ENCODE data around the gene SPRED2.
A peak's percentile ranks its signal among the peaks of the same experiment; 100 is the strongest.

The SPRED2 gene, protein sequence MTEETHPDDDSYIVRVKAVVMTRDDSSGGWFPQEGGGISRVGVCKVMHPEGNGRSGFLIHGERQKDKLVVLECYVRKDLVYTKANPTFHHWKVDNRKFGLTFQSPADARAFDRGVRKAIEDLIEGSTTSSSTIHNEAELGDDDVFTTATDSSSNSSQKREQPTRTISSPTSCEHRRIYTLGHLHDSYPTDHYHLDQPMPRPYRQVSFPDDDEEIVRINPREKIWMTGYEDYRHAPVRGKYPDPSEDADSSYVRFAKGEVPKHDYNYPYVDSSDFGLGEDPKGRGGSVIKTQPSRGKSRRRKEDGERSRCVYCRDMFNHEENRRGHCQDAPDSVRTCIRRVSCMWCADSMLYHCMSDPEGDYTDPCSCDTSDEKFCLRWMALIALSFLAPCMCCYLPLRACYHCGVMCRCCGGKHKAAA

DNA sequence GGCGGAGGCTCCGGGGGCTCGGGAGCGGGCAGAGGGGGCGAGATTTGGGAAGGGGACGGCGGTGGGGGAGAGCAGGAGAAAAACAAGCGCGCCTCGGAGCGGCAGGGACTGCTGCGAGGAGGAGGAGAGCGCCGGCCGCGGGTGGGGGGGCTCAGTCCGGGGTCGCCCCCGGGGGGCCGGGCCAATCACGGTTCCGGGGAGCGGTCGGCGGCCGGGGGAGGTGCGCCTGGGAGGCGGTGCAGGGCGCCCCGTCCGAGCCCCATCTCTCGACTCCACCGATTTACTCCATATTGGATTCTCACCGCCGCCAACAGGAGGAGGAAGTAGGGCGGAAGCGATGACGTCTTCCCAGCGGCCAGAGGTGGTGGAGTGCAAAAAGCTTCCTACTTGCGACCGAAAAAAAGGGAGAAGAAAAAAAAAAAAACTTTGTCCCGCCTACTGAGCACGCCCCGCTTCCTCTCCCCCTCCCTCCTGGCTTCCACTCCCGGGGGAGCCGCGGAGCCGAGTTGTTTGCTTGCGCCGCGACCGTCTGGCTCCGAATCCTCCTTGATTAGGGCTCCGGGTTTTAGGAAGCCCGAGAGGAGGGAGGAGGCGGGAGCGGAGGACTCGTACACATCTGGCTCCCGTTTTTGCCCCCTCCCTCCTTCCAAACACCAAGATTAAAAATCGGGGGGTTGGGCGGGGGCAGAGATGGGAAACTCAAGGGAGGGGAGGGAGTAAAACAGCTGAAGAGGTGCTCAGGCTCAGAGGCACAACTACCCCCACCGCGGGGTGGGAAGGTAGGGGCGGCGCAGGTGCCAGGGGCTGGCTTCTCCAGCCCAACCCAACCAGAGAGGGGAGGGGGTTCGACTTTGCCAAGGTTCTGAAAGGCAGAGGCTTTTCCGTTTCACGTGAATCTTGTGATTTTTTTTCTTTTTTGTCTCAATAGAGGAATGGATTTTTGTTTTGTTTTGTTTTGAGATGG lies at the start of gene SPRED2:
Gene SPRED2, minus strand, starts transcription at position 373 of the 964 bp plus-strand sequence. CDS start 612 bp downstream, outside the sequence.
- DNase-seq (ENCODE audit: low read depth): peak; percentile 72

DNA sequence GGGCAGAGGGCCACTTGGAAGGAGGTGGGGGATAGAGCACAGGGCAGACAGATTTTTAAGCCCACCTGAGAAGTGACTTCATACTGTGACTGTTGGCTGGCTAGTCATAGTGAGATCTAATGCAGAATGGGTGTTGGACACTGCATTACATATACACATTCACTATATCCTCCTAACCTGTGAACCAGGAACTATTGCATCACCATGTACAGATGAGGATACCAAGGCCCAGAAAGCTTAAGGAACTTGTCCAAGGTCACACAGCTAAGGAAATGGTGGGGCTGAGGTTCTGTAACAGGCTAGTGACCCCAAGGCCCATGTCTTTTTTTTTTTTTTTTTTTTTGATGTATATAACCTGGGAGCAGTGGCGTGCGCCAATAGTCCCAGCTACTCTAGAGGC lies 49.6 kb upstream of the SPRED2 start:
- DNase-seq (ENCODE audit: low read depth): no peak

DNA sequence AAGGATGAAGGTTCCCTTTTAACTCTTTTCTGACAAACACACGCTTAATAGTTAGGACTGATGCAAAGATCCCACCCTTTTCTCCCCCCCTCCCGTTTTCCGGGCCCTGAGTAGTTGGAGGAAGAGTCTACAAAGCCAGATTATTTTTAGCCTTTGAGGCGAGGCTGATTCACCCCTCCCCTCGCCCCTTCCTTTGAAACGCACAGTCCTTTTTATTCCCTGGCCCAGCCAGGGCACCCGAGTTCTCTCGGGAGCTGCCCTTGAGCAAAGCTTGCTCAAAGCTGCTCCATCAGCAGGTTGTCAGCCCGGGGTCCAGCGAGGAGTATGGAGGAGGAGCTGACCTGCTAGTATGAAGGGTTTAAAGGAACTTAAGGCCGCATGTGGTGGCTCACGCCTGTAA lies 47.1 kb upstream of the SPRED2 start:
- no peak for DNase-seq (ENCODE audit: low read depth)

DNA sequence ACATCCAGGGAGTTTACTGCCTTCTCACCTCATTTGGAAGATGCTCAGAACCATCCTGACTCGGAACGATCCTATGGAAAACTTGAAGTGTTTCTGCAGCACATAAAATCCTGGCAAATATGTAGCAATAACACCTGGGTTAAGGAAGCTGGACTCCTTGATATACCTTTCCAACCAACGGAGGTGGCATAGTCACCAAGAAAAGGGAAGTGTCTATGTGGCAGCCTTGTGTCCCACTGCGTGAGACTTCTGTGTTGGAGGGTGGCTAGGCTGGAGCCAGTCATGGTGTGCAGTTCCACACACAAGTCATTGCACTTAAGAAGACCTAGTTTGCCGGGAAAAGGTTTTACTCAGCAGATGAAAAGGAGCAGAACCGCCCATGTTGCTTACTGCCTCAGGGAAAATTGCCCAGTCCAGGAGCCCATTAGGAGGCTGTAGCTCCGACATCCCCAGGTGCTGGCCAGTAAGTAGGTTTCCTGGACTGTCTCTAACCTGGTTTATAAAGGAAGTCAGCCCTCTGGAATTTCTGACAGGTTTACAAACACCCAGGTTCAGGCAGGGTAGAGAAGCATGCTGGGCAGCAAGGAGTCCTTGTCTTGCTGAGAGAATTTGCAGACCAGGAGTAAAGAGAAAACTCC lies 46.2 kb upstream of the SPRED2 start:
- DNase-seq (ENCODE audit: low read depth): no peak

DNA sequence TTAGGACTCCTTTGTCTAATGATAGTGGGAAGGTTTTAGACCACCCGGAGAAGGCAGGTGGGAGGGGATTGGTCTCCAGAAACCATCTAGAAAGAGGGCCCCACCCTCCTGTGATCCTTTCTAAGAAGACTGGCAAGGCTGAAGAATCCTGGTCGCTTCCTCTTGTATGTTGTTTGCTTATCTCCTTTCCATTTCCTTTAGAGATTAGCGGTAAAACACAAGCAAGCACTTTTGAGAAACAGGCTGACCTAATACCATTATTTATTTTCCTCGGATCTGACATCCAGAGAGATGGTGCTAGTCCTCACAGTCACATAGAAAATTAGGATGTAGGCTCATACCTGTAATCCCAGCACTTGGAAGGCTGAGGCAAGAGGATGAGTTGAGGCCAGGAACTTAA lies 45.2 kb upstream of the SPRED2 start:
- DNase-seq (ENCODE audit: low read depth): no peak

DNA sequence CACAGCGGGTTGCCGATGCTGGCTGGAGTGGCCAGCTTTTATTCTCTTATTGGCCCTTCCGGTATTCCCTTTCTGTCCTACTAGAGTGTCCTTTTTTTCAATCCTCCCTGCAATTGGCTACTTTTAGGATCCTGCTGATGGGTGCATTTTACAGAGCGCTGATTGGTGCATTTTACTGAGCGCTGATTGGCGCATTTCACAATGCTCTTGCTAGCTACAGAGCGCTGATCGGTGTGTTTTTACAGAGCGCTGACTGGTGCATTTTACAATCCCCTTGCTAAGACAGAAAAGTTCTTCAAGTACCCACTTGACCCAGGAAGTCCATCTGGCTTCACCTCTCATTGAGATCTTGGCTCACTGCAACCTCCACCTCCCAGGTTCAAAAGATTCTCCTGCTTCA lies 44.4 kb upstream of the SPRED2 start:
- DNase-seq (ENCODE audit: low read depth): no peak

DNA sequence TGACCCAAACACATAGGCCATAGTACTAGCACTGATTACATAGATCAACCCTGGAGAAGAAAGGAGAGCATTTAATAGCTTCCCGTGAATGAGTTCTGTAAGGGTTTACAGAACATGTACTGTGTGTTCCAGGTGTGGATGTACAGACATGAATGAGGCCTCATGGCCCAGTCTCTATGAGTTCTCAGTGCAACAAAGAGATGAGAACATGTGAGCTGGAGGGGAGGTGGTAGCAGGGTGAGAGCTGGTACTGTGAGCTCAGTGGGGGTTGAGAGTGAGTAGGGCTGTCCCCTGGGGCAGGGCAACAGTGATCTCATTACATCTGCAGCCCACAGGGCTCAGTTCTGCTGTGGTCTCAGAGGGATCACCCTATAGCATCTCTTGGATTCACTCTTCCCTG lies 42.6 kb upstream of the SPRED2 start:
- DNase-seq (ENCODE audit: low read depth): no peak

DNA sequence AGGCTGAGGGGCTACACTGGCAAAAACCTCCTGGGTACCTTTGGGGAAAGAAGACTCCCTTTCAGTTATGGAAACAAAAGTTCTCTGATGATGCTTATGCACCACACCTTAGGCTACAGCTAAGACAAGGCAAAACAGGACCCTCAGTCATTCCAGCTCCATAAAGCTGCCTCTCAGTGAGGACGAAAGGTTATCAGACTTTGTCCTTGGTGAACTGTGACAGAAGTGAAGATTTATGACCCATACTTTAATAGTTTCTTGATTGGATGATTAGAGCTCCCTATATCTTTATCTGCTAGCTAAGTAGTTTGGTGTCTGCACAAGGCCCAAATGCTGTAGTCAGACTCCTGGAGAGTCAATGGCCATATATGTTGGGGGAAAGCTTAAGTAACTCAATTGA lies 40.6 kb upstream of the SPRED2 start:
- DNase-seq (ENCODE audit: low read depth): no peak

DNA sequence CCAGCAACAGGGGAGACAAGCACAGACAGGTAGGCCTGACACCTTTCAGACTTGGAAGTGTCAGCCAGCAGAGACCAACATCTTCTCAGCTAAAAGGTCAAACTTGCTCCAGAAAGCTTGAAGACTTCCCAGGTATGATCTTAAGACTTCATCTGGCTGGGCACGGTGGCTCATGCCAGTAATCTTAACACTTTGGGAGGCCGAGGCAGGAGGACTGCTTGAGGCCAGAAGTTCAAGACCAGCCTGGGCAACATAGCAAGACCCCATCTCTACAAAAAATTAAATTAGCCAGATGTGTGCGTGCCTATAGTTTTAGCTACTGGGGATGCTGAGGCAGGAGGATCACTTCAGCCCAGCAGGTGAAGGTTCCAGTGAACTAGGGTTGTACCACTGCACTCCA lies 39.0 kb upstream of the SPRED2 start:
- no peak for DNase-seq (ENCODE audit: low read depth)

DNA sequence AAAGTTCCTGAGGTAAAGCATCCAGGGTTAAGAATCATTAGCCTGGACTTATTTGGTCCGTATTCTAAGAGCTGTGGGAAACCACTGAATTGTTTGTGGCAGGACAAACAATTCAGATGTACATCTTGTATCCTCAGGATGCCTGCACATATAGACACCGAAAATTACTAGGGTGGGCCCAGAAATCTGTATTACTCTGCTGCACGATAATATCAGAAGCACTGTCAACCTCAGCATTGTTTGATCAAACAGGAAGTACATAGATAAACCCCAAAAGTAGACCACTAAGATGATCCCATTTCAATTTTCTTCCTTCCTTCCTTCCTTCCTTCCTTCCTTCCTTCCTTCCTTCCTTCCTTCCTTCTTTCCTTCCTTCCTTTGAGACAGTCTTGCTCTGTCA lies 34.2 kb upstream of the SPRED2 start:
- no peak for DNase-seq (ENCODE audit: low read depth)

DNA sequence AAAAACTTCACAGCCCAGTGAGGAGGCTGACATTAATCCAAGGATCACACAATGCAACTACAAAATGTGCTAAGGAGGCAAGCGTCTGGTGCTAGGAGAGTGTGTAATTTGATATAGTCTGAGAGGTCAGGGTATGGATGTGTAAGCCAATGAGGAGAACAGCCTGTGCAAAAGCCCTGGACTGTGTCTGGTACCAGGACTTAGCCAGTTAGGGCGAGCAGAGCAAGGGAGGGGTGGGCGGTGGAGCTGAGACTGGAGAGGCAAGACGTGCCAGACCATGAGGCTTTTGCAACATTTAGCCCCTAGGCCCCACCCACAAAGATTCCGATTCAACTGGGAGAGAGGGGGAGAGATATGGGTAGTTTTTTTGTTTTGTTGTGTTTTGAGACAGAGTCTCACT lies 33.5 kb upstream of the SPRED2 start:
- DNase-seq (ENCODE audit: low read depth): no peak

DNA sequence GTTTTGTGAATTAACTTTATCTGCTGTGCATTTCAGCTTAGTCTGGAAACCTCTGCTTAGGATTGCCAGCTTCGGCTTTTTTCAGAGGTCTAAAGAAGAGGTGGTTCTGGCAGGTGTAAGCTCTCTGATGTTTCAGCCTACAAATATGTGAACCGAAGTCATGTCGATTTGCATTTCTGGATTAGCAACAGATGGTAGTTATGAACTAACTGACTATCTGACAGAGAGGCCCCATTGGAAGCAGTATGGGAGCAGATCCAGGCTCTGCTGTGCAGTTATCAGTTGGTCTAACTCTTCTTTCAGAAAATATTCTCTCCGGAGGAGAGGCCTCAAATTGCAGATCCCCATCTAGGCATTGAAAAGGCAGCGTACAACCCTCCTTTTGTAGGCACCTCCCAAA lies 32.7 kb upstream of the SPRED2 start:
- DNase-seq (ENCODE audit: low read depth): no peak

DNA sequence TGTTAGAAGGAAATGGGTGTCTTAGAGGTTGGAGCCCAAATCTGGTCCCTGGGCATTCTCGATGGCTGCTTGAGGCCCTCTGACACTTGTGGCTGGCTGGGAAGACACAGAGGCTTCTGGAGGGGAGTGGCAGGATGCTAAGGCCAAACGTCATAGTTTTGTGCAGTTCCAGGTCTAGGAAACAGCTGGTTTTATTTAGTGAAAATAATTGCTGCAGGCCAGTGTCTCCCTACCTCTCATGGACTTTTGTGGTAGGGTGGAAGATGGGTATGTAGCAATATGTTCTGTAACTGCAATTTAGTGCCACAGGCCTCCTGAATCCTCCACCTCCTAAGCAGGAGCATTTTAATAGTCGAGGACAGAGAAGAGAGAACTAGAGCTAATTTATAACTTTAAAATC lies 32.2 kb upstream of the SPRED2 start:
- no peak for DNase-seq (ENCODE audit: low read depth)

DNA sequence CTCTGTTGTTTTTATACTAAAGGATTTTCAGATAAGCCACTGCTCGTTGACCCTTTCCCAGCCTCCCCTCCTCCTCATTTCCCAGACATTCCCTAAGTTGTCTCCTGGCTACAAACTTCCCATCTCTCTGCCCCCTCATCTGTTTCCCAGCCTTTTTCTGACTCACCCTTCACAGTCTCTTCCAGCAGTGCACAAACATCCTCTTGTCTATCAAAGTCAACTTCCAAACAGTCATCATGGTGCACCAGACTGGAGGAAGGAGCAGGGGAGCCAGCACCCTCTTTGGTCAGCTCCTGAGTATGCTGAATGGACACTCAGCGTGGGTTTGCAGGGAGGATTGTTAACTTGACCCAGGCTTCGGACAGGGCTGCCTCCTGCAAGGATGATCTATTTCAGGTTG lies 26.6 kb upstream of the SPRED2 start:
- no peak for DNase-seq (ENCODE audit: low read depth)

DNA sequence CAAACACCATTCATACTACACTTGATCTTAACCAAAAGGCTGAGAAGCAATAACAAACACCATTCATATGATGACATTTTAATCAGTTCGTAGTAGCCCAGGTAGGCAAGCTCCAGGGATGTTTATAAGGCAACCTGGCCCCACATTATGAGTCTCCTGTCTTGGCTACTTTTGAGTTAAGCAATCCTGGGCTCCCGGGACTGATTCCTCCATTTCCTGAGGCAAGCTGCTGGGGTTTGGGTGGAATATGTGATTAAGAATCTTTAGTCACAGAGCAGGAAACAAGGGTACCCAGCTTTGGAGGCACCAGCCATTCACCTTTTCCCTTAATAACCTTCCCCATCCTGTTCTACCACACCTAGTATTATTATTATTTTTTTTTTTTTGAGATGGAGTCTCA lies 24.5 kb upstream of the SPRED2 start:
- no peak for DNase-seq (ENCODE audit: low read depth)

DNA sequence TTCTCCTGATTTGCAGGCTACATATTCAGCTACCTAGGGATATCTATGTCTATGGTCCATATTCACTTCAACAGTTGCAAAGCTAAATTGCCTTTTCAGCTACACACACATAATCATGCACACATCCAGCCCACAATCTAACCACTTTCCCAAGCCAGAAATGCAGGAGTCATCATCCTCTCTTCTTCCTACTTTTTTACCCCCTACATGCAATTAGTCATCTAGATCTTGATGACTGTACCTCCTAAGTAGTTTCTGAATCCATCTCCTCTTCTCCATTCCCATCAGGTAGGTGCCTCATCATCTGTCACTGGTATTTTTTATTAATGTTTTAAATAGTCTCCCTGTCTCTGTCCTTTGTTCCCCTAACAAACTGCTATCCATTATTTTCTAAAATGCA lies 23.7 kb upstream of the SPRED2 start:
- DNase-seq (ENCODE audit: low read depth): no peak

DNA sequence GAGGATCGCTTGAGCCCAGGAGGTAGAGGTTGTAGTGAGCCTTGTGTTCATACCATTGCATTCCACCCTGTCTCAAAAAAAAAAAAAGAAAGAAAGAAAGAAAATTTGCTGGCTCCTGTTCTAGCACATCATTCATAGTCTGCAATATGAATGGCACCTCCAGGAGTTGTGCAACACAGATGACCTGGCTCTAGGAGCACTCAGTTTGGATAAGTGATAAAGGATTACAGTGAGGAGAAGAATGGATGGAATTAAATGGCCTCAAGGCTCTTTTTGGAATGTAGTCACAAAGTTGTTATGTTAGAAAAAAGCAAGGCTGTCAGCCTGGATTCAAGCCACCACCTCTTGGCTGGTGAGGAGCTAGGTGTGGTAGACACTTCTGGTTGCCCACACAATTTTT lies 21.5 kb upstream of the SPRED2 start:
- DNase-seq (ENCODE audit: low read depth): no peak

DNA sequence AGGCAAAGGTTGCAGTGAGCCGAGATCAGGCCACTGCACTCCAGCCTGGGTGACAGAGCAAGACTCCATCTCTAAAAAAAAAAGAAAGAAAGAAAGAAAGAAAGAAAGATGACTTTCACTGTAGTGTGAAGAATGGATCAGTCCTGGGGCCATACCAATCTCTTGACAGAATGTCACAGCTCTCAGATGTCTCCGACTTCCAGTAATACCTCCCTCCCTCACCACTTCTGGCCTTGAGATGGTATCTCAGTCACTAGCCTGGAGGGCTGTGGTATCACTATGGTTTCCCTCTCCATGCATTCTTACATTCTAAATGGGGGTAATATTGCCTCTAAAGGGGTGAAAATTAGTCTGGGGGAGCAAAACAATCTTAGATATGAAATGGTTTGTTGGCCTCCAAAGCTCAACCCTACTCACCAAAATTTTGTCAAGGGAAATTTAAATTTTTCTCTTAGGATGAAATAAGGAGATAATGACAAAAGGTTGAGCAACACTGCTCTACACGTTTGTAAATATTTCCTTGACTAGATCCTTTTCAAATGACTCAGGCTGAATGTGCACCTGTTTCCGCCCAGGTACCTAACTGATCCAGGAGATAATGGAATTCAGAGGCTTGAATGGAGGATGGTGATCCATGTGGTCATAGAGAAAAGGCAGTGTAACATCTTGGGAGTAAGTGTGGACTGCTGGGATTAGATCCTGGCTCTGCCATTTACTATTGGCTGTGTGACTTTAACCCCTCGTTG lies 19.9 kb upstream of the SPRED2 start:
- no peak for DNase-seq (ENCODE audit: low read depth)

DNA sequence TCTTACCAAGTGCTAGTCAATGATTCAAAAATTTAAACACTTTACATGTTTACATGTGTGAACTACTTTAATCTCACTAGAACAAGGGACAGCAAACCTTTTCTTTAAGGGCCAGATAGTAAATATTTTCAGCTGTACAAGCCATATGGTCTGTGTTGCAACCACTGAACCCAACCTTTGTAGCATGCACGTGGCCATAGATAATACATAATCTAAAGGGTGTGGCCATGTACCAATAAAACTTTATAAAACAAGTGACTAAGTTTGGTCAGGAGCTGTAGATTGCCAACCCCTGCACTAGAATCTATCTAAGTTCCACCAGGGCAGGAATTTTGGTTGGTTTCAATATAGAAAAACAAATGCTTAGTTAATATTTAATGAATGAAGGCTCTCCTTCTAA lies 18.4 kb upstream of the SPRED2 start:
- no peak for DNase-seq (ENCODE audit: low read depth)

DNA sequence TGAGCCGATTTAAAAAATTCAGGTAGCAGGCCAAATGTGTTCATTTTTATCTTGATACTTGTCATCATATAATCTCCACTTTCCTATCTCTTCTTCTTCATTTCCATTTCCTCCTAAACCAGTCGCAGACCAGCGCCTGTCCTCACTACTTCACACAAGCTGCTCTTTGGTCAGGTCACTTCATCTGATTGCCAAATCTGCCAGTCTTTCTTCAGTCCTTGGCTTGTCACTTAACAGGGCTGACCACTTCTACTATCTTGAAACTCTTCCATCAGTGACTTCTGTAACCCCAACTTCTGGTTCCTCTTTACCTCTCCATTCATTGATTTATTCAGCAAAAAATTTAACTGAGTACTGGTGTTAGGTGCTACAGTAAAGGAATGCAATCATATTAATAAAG lies 18.0 kb upstream of the SPRED2 start:
- DNase-seq (ENCODE audit: low read depth): no peak

DNA sequence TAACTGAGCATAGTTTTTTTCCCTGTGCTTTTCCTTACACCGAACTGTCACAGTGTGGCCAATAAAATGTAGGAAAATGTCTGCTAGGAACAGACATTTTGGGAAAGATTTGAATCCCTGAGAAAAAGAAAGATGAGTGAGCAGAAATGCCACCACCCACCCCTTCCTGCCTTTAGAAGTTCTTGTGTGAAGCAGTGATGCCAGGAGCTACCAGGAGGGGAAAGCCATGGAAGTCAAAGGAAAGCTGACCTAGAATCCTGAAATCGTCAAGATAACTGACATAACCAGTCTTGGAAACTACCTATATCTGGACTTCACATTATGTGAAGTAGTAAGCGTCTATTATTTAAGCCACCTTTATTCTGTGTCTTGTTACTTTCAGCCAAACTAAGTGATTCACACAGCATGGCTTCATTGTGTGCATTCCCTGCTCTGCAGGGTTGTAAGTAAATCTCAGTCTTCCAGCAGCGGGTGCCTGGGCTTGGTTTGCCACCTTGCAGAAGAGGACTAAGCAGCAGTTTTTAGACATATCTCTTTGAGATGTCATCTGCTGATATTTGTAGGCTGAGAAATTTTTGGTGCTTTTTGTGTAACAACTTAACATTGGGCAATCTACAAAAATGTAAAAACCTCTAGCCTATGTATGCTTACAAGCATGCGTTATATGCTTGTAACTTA lies 11.2 kb upstream of the SPRED2 start:
- DNase-seq (ENCODE audit: low read depth): no peak

All from T-helper 22 cell (primary cell).